Measurements from ENCODE around the gene NR1I2.

Gene NR1I2

DNA sequence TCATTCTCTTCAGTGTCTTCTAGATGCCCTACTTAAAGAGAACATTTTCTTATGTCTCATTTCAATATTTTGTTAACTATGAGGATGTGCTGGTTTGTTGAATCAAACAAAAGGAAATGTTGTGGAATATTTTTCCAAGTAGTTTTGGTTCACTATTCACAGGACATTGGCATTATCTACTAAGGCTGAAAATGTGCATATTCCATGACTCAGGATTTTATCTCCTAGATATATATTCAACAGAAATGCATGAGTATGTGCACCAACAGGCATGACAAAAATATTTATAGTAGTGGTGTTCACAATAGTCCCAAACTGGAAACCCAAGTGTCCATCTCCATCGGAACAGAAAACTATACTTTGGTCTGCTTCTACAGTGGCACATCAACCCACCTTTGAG lies 16.7 kb upstream of the NR1I2 start (continued):
- TF ChIP-seq CSDC2 (CRISPR knock-in tag; IDR thresholded peaks at IDR 0.05) (no peak), OSR1 (CRISPR knock-in tag; IDR thresholded peaks at IDR 0.05) (no peak), BACH2 (CRISPR knock-in tag; IDR thresholded peaks at IDR 0.05; ENCODE audit: borderline replicate concordance) (no peak), ZNF565 (CRISPR knock-in tag; conservative IDR thresholded peaks at IDR 0.05; ENCODE audit: low read depth) (no peak), RARB (CRISPR knock-in tag; IDR thresholded peaks at IDR 0.05) (no peak), ZNF70 (CRISPR knock-in tag; IDR thresholded peaks at IDR 0.05) (no peak), ZFP3 (CRISPR knock-in tag; IDR thresholded peaks at IDR 0.05) (no peak), PPARA (CRISPR knock-in tag; IDR thresholded peaks at IDR 0.05; ENCODE audit: borderline replicate concordance) (no peak)
- TF ChIP-seq, protein P1, sequence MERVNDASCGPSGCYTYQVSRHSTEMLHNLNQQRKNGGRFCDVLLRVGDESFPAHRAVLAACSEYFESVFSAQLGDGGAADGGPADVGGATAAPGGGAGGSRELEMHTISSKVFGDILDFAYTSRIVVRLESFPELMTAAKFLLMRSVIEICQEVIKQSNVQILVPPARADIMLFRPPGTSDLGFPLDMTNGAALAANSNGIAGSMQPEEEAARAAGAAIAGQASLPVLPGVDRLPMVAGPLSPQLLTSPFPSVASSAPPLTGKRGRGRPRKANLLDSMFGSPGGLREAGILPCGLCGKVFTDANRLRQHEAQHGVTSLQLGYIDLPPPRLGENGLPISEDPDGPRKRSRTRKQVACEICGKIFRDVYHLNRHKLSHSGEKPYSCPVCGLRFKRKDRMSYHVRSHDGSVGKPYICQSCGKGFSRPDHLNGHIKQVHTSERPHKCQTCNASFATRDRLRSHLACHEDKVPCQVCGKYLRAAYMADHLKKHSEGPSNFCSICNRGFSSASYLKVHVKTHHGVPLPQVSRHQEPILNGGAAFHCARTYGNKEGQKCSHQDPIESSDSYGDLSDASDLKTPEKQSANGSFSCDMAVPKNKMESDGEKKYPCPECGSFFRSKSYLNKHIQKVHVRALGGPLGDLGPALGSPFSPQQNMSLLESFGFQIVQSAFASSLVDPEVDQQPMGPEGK (CRISPR knock-in tag; IDR thresholded peaks at IDR 0.05; ENCODE audit: borderline replicate concordance) = no peak

DNA sequence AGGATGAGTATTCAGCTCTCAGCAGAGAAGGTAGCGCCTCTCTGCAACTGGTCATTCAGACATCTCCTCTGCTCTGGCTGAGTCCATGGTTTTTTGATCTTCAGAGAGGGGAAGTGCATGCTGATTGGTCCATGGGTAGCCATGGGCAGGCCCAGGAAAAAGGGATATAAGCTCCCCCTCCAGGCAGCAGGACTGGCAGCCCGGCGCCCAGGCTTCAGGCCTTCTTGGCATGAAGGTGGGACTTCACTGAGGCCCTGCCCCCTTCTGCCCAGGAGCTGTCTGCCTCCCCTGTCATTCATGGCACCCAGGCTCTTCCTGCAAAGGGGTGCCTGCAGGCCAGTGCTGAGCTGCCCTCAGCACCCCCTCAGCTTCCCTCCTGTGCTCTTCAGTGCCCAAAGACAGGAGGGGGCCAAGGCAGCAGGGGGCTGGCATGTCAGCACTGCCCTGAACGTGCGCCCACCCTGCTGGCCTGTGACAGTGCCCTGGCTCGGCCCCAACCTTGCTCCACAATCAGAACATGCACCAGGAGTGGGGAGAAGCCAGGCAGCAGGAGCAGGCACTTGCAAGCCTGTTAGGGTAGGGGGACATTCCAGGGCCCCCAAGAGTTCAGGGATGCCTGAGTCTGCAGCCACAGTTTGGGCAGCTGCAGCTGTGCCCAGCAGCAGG lies 13.8 kb upstream of the NR1I2 start:
- TF ChIP-seq TCF4 (CRISPR knock-in tag; IDR thresholded peaks at IDR 0.05; ENCODE audit: borderline replicate concordance) (no peak), TOX (CRISPR knock-in tag; IDR thresholded peaks at IDR 0.05; ENCODE audit: borderline replicate concordance) (no peak), SNAI2 (CRISPR knock-in tag; IDR thresholded peaks at IDR 0.05) (no peak)
- TF ChIP-seq, protein P2, sequence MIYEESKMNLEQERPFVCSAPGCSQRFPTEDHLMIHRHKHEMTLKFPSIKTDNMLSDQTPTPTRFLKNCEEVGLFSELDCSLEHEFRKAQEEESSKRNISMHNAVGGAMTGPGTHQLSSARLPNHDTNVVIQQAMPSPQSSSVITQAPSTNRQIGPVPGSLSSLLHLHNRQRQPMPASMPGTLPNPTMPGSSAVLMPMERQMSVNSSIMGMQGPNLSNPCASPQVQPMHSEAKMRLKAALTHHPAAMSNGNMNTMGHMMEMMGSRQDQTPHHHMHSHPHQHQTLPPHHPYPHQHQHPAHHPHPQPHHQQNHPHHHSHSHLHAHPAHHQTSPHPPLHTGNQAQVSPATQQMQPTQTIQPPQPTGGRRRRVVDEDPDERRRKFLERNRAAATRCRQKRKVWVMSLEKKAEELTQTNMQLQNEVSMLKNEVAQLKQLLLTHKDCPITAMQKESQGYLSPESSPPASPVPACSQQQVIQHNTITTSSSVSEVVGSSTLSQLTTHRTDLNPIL (CRISPR knock-in tag; IDR thresholded peaks at IDR 0.05; ENCODE audit: low read depth) = no peak
- TF ChIP-seq, protein P3, sequence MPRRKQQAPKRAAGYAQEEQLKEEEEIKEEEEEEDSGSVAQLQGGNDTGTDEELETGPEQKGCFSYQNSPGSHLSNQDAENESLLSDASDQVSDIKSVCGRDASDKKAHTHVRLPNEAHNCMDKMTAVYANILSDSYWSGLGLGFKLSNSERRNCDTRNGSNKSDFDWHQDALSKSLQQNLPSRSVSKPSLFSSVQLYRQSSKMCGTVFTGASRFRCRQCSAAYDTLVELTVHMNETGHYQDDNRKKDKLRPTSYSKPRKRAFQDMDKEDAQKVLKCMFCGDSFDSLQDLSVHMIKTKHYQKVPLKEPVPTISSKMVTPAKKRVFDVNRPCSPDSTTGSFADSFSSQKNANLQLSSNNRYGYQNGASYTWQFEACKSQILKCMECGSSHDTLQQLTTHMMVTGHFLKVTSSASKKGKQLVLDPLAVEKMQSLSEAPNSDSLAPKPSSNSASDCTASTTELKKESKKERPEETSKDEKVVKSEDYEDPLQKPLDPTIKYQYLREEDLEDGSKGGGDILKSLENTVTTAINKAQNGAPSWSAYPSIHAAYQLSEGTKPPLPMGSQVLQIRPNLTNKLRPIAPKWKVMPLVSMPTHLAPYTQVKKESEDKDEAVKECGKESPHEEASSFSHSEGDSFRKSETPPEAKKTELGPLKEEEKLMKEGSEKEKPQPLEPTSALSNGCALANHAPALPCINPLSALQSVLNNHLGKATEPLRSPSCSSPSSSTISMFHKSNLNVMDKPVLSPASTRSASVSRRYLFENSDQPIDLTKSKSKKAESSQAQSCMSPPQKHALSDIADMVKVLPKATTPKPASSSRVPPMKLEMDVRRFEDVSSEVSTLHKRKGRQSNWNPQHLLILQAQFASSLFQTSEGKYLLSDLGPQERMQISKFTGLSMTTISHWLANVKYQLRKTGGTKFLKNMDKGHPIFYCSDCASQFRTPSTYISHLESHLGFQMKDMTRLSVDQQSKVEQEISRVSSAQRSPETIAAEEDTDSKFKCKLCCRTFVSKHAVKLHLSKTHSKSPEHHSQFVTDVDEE (CRISPR knock-in tag; IDR thresholded peaks at IDR 0.05) = no peak
- ATAC-seq = no peak

DNA sequence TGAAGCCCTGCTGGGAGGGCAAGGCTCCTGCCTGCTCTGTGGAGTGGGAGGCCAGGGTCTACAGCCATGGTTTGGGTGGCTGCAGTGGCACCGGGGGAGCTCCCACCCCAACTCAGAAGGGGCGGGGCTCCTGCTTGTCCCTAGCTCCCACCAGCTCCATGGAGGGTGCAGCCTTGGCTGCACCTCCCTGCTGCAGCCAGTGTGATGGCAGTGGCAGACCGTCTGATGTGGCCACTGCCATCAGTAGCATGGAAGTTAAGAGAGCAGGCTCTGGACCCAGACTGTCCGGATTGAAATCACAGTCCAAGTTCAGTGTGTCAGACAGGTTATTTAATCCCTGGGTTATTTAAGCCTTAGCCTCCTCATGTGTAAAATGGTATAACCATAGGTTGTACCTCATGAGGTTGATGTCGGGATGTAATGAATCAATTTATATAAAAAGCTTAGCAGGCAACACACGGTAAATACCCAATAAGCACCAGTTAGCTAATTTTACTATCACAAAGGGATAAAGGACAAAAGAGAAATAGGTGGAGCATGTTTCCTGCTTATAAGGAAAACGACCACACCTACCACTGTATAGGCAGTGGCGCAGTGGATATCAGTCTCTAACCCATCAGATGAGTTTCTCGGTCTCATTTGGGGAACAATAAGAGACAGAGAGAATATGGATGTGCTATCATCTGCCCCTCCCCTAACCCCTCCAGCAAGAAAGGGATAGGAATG lies 13.1 kb upstream of the NR1I2 start:
- TF ChIP-seq ZFP3 (CRISPR knock-in tag; IDR thresholded peaks at IDR 0.05) = no peak
- no peak for TF ChIP-seq GLIS3 (CRISPR knock-in tag; IDR thresholded peaks at IDR 0.05)
- TF ChIP-seq ZC3H10 (CRISPR knock-in tag; IDR thresholded peaks at IDR 0.05) = no peak
- TF ChIP-seq TOX (CRISPR knock-in tag; IDR thresholded peaks at IDR 0.05; ENCODE audit: borderline replicate concordance) = no peak
- no peak for TF ChIP-seq ZNF565 (CRISPR knock-in tag; conservative IDR thresholded peaks at IDR 0.05; ENCODE audit: low read depth)
- TF ChIP-seq BACH2 (CRISPR knock-in tag; IDR thresholded peaks at IDR 0.05; ENCODE audit: borderline replicate concordance) = no peak
- TF ChIP-seq RARB (CRISPR knock-in tag; IDR thresholded peaks at IDR 0.05) = no peak
- no peak for TF ChIP-seq OSR1 (CRISPR knock-in tag; IDR thresholded peaks at IDR 0.05)
- TF ChIP-seq, protein P1 (CRISPR knock-in tag; IDR thresholded peaks at IDR 0.05; ENCODE audit: borderline replicate concordance) = no peak
- TF ChIP-seq, protein P2 (CRISPR knock-in tag; IDR thresholded peaks at IDR 0.05; ENCODE audit: low read depth) = no peak
- TF ChIP-seq ZNF8 (CRISPR knock-in tag; IDR thresholded peaks at IDR 0.05) = no peak
- TF ChIP-seq, protein P4, sequence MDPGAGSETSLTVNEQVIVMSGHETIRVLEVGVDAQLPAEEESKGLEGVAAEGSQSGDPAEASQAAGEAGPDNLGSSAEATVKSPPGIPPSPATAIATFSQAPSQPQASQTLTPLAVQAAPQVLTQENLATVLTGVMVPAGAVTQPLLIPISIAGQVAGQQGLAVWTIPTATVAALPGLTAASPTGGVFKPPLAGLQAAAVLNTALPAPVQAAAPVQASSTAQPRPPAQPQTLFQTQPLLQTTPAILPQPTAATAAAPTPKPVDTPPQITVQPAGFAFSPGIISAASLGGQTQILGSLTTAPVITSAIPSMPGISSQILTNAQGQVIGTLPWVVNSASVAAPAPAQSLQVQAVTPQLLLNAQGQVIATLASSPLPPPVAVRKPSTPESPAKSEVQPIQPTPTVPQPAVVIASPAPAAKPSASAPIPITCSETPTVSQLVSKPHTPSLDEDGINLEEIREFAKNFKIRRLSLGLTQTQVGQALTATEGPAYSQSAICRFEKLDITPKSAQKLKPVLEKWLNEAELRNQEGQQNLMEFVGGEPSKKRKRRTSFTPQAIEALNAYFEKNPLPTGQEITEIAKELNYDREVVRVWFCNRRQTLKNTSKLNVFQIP (CRISPR knock-in tag; IDR thresholded peaks at IDR 0.05; ENCODE audit: borderline replicate concordance, low read depth) = no peak
- TF ChIP-seq ZFP30 (CRISPR knock-in tag; IDR thresholded peaks at IDR 0.05) = no peak
- TF ChIP-seq ARNTL (CRISPR knock-in tag; IDR thresholded peaks at IDR 0.05; ENCODE audit: borderline replicate concordance, low read depth) = no peak
- TF ChIP-seq ISL1 (CRISPR knock-in tag; IDR thresholded peaks at IDR 0.05) = no peak
- no peak for TF ChIP-seq CSDC2 (CRISPR knock-in tag; IDR thresholded peaks at IDR 0.05)
- no peak for ATAC-seq

Data from SK-N-SH treated with all-trans-retinoic acid at 6 μM for 48 hours (cell line).